ENCODE results near the gene MPZ. TPM values are rescaled to one million over a fixed set of nuclear protein-coding genes. Genes with fewer than 3 reads are reported as not detected.
"Not testable (repeated sequence)": the region's sequence is repeated elsewhere in the genome, so short reads cannot be mapped to it uniquely, and the experiment has no call there.

The MPZ gene
- total RNA-seq, 1 donor from 2014 or later = 3.8 TPM

GRCh38 chr1:161260376-161261260 lies 49.1 kb downstream of the MPZ start:
- DNase-seq (no peak), ATAC-seq (no peak)
- intact Hi-C loops (cut with micrococcal nuclease) = no loop called here

- intact Hi-C loops (cut with micrococcal nuclease) = no loop called here
- DNase-seq (no peak), ATAC-seq (no peak)
Observed at GRCh38 chr1:161259765-161260164, 50.0 kb downstream of the MPZ start.

GRCh38 chr1:161259345-161259702 lies 50.4 kb downstream of the MPZ start:
- ATAC-seq = no peak
- DNase-seq = no peak
- intact Hi-C loops (cut with micrococcal nuclease) = no loop called here

- peak; percentile 85 for ATAC-seq
- intact Hi-C loops (cut with micrococcal nuclease) = no loop called here
- peak; percentile 47 for DNase-seq
Observed at GRCh38 chr1:161258439-161259344, 51.1 kb downstream of the MPZ start, which contains the start of gene PCP4L1. TSS of gene PCP4L1 (plus strand) at chr1:161258745. CDS start at chr1:161258975, 230 bp downstream.

- intact Hi-C loops (cut with micrococcal nuclease); ATAC-seq; DNase-seq: not testable (repeated sequence)
Observed at GRCh38 chr1:161257109-161257508, 52.7 kb downstream of the MPZ start.

GRCh38 chr1:161255955-161256520 lies 53.7 kb downstream of the MPZ start:
- DNase-seq; ATAC-seq; intact Hi-C loops (cut with micrococcal nuclease): not testable (repeated sequence)

- ATAC-seq; intact Hi-C loops (cut with micrococcal nuclease); DNase-seq: not testable (repeated sequence)
Observed at GRCh38 chr1:161255302-161255701, 54.5 kb downstream of the MPZ start.

Other genes with a start within 250 kb of the MPZ start
- gene ARHGAP30, start 240.1 kb downstream of the MPZ start, total RNA-seq = 3.7 TPM
- not detected for gene NECTIN4, start 220.4 kb downstream of the MPZ start, total RNA-seq
- 5.2 TPM for gene KLHDC9, start 211.6 kb downstream of the MPZ start, total RNA-seq
- 64.8 TPM for gene PFDN2, start 191.9 kb downstream of the MPZ start, total RNA-seq
- gene NIT1, start 191.9 kb downstream of the MPZ start, total RNA-seq = 33.0 TPM
- 29.3 TPM for gene DEDD, start 177.3 kb downstream of the MPZ start, total RNA-seq
- 78.0 TPM for gene UFC1, start 156.0 kb downstream of the MPZ start, total RNA-seq
- gene USP21, start 150.5 kb downstream of the MPZ start, total RNA-seq = 22.9 TPM
- gene PPOX, start 143.5 kb downstream of the MPZ start, total RNA-seq = 10.7 TPM
- gene B4GALT3, start 132.5 kb downstream of the MPZ start, total RNA-seq = 23.6 TPM
- 7.2 TPM for gene ADAMTS4, start 110.9 kb downstream of the MPZ start, total RNA-seq
- 335 TPM for gene NDUFS2, start 107.6 kb downstream of the MPZ start, total RNA-seq
- gene FCER1G, start 94.7 kb downstream of the MPZ start, total RNA-seq = 24.8 TPM
- gene APOA2, start 86.3 kb downstream of the MPZ start, total RNA-seq = not detected
- 41.8 TPM for gene TOMM40L, start 83.9 kb downstream of the MPZ start, total RNA-seq
- not detected for gene NR1I3, start 71.8 kb downstream of the MPZ start, total RNA-seq
- 0.17 TPM for gene PCP4L1, start 51.2 kb downstream of the MPZ start, total RNA-seq
- 415 TPM for gene SDHC, start 4.4 kb upstream of the MPZ start, total RNA-seq
- gene CFAP126, start 57.9 kb upstream of the MPZ start, total RNA-seq = not detected
- 19.9 TPM for gene FCGR2A, start 195.5 kb upstream of the MPZ start, total RNA-seq
- gene HSPA6, start 214.6 kb upstream of the MPZ start, total RNA-seq = 1.1 TPM
- 19.9 TPM for gene FCGR3A, start 239.8 kb upstream of the MPZ start, total RNA-seq